Pulmonary artery endothelial cell (primary cell): Measurements from ENCODE around the gene KRTAP19-1. TPM values are rescaled to one million over a fixed set of nuclear protein-coding genes. Genes with fewer than 3 reads are reported as not detected.

Experiments
- DNase-seq: peaks from one replicate; pipeline ENCODE4 v3.0.0-alpha.2; 2011; ENCODE audit warnings: low read depth, low spot score
- total RNA-seq: library from RNA; depleted of rRNA; stranded (reverse); fragments of >200 nt; gene quantifications from 2 replicates; pipeline ENCODE4 v1.2.3, GENCODE V29; 2014

KRTAP19-1 gene
- total RNA-seq, 1 donor from 2014 or later: not detected

DNA sequence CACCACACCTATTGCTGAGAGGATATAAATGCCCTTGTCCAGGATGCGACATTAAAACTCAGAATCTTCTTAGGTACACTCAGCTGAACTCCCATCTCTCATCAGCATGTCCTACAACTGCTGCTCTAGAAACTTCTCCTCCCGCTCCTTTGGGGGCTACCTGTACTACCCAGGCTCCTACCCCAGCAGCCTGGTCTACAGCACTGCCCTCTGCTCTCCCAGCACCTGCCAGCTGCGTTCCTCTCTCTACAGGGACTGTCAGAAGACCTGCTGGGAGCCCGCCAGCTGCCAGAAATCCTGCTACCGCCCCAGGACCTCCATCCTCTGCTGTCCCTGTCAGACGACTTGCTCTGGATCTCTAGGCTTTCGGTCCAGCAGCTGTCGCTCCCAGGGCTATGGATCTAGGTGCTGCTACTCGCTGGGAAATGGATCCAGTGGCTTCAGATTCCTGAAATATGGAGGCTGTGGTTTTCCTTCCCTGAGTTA, 50.0 kb downstream of the KRTAP19-1 start, which contains the start of gene KRTAP13-4:
TSS of gene KRTAP13-4 (plus strand) at position 51 of the 486 bp plus-strand sequence. CDS start at position 107, 56 bp downstream.
- no peak for DNase-seq

Other genes with a start within 250 kb of the KRTAP19-1 start
- not detected in 2 replicates for gene KRTAP24-1, start 197.4 kb downstream of the KRTAP19-1 start, total RNA-seq
- not detected in 2 replicates for gene KRTAP25-1, start 190.9 kb downstream of the KRTAP19-1 start, total RNA-seq
- not detected in 2 replicates for gene KRTAP26-1, start 160.1 kb downstream of the KRTAP19-1 start, total RNA-seq
- not detected in 2 replicates for gene KRTAP27-1, start 142.7 kb downstream of the KRTAP19-1 start, total RNA-seq
- not detected in 2 replicates for gene KRTAP23-1, start 131.8 kb downstream of the KRTAP19-1 start, total RNA-seq
- not detected in 2 replicates for gene KRTAP13-2, start 108.1 kb downstream of the KRTAP19-1 start, total RNA-seq
- not detected in 2 replicates for gene KRTAP13-1, start 84.3 kb downstream of the KRTAP19-1 start, total RNA-seq
- gene KRTAP13-3, start 54.4 kb downstream of the KRTAP19-1 start, total RNA-seq: not detected in 2 replicates
- not detected in 2 replicates for gene KRTAP13-4, start 50.1 kb downstream of the KRTAP19-1 start, total RNA-seq
- not detected in 2 replicates for gene KRTAP15-1, start 40.1 kb downstream of the KRTAP19-1 start, total RNA-seq
- not detected in 2 replicates for gene KRTAP19-2, start 7.1 kb upstream of the KRTAP19-1 start, total RNA-seq
- gene KRTAP19-3, start 11.6 kb upstream of the KRTAP19-1 start, total RNA-seq: not detected in 2 replicates
- gene KRTAP19-4, start 16.8 kb upstream of the KRTAP19-1 start, total RNA-seq: not detected in 2 replicates
- not detected in 2 replicates for gene KRTAP19-5, start 21.8 kb upstream of the KRTAP19-1 start, total RNA-seq
- not detected in 2 replicates for gene KRTAP19-6, start 61.5 kb upstream of the KRTAP19-1 start, total RNA-seq
- not detected in 2 replicates for gene KRTAP19-7, start 80.9 kb upstream of the KRTAP19-1 start, total RNA-seq
- not detected in 2 replicates for gene KRTAP22-2, start 110.0 kb upstream of the KRTAP19-1 start, total RNA-seq
- not detected in 2 replicates for gene KRTAP6-3, start 112.1 kb upstream of the KRTAP19-1 start, total RNA-seq
- not detected in 2 replicates for gene KRTAP6-2, start 118.5 kb upstream of the KRTAP19-1 start, total RNA-seq
- not detected in 2 replicates for gene KRTAP22-1, start 120.7 kb upstream of the KRTAP19-1 start, total RNA-seq
- not detected in 2 replicates for gene KRTAP6-1, start 133.6 kb upstream of the KRTAP19-1 start, total RNA-seq
- gene KRTAP20-1, start 136.1 kb upstream of the KRTAP19-1 start, total RNA-seq: not detected in 2 replicates
- gene KRTAP20-4, start 140.3 kb upstream of the KRTAP19-1 start, total RNA-seq: not detected in 2 replicates
- not detected in 2 replicates for gene KRTAP20-2, start 154.8 kb upstream of the KRTAP19-1 start, total RNA-seq
- gene KRTAP20-3, start 162.5 kb upstream of the KRTAP19-1 start, total RNA-seq: not detected in 2 replicates
- gene KRTAP21-3, start 238.4 kb upstream of the KRTAP19-1 start, total RNA-seq: not detected in 2 replicates